Stimulated activated CD4-positive, alpha-beta T cell treated with anti-CD3 and anti-CD28 coated beads, Interleukin-2, amount 100 ng/mL, for 4 hours (primary cell): ENCODE measurements around the gene TTF1.
A peak's percentile ranks its signal among the peaks of the same experiment; 100 is the strongest.
"Not testable (repeated sequence)": the region's sequence is repeated elsewhere in the genome, so short reads cannot be mapped to it uniquely, and the experiment has no call there.

Experiments used
- DNase-seq: peaks from one replicate; pipeline ENCODE4 v3.0.0-alpha.2; 2020; ENCODE audit warnings: low read depth

The TTF1 gene

GRCh38 chr9:132411091-132411508, 4.5 kb upstream of the TTF1 start:
- DNase-seq, result peak; percentile 52

- no peak for DNase-seq
Observed at GRCh38 chr9:132410642-132411041, 4.0 kb upstream of the TTF1 start.

- no peak for DNase-seq
Observed at GRCh38 chr9:132409828-132410528, 3.3 kb upstream of the TTF1 start, which contains the start of gene CFAP77. Gene CFAP77, plus strand, starts transcription at chr9:132410211. Its CDS starts 61 bp downstream, at chr9:132410272.

- no peak for DNase-seq
Observed at GRCh38 chr9:132408521-132408920, 1.9 kb upstream of the TTF1 start.

GRCh38 chr9:132407196-132407595, 556 bp upstream of the TTF1 start:
- DNase-seq, result no peak

GRCh38 chr9:132404228-132404881, 2.3 kb downstream of the TTF1 start:
- peak; percentile 21 for DNase-seq

- no peak for DNase-seq
Observed at GRCh38 chr9:132401824-132402223, 4.8 kb downstream of the TTF1 start.

- no peak for DNase-seq
Observed at GRCh38 chr9:132395560-132395959, 11.1 kb downstream of the TTF1 start.

GRCh38 chr9:132391449-132391848, 15.2 kb downstream of the TTF1 start:
- no peak for DNase-seq

- DNase-seq, result no peak
Observed at GRCh38 chr9:132390966-132391365, 15.7 kb downstream of the TTF1 start.

GRCh38 chr9:132387133-132387532, 19.5 kb downstream of the TTF1 start:
- no peak for DNase-seq

GRCh38 chr9:132384376-132384775, 22.3 kb downstream of the TTF1 start:
- no peak for DNase-seq

GRCh38 chr9:132383462-132383883, 23.2 kb downstream of the TTF1 start:
- DNase-seq, result no peak

- DNase-seq, result no peak
Observed at GRCh38 chr9:132381966-132382541, 24.6 kb downstream of the TTF1 start.

GRCh38 chr9:132378416-132378815, 28.2 kb downstream of the TTF1 start:
- DNase-seq, result not testable (repeated sequence)

- DNase-seq, result not testable (repeated sequence)
Observed at GRCh38 chr9:132377769-132378168, 28.9 kb downstream of the TTF1 start.

- no peak for DNase-seq
Observed at GRCh38 chr9:132372177-132373095, 34.2 kb downstream of the TTF1 start.

- no peak for DNase-seq
Observed at GRCh38 chr9:132370592-132370991, 36.0 kb downstream of the TTF1 start.

GRCh38 chr9:132369421-132369820, 37.2 kb downstream of the TTF1 start:
- no peak for DNase-seq

GRCh38 chr9:132367613-132368313, 38.9 kb downstream of the TTF1 start:
- no peak for DNase-seq

- DNase-seq, result no peak
Observed at GRCh38 chr9:132366481-132366880, 40.2 kb downstream of the TTF1 start.

GRCh38 chr9:132365986-132366385, 40.7 kb downstream of the TTF1 start:
- DNase-seq, result no peak
